Measurements from ENCODE around the gene KCNQ1. TPM values are rescaled to one million over a fixed set of nuclear protein-coding genes. Genes with fewer than 3 reads are reported as not detected.

KCNQ1 gene
- total and polyA plus RNA-seq, 8 donors: 14.0 to 61.1 (median 46.7) TPM

GRCh38 chr11:2799881-2800654, 355.3 kb downstream of the KCNQ1 start:
- FAIRE-seq: no peak
- no peaks in the 10 kb centered on the region for H3K36me3 ChIP-seq
- intact Hi-C loops (cut with DNase I): no loop called here
- H3K27ac ChIP-seq: no peak overlapping the region
- H3K4me3 ChIP-seq: no peak overlapping the region
- ATAC-seq: peak in 1 of 4 donors; percentile 29
- no peaks in the 10 kb centered on the region for H3K9me3 ChIP-seq
- no peaks in the 10 kb centered on the region for H3K27me3 ChIP-seq
- H3K4me1 ChIP-seq: no peaks in the 10 kb centered on the region
- TF ChIP-seq CTCF (IDR thresholded peaks at IDR 0.05): no peak
- 68 to 69% methylated on average over 15 of the region's 15 CpGs for WGBS, 2 donors
- DNase-seq: peak; percentile 2 to 49 (median 18)

GRCh38 chr11:2800655-2801531, 356.1 kb downstream of the KCNQ1 start:
- ATAC-seq: no peak
- no peak overlapping the region for H3K27ac ChIP-seq

GRCh38 chr11:2801711-2802388, 357.0 kb downstream of the KCNQ1 start:
- H3K4me3 ChIP-seq: no peak overlapping the region
- FAIRE-seq: no peak
- no peaks in the 10 kb centered on the region for H3K36me3 ChIP-seq
- 95 to 98% methylated on average over 22 of the region's 22 CpGs for WGBS, 2 donors
- ATAC-seq: no peak
- H3K9me3 ChIP-seq: no peaks in the 10 kb centered on the region
- H3K4me1 ChIP-seq: no peaks in the 10 kb centered on the region
- no peaks in the 10 kb centered on the region for H3K27me3 ChIP-seq
- H3K27ac ChIP-seq: no peak overlapping the region
- TF ChIP-seq CTCF (IDR thresholded peaks at IDR 0.05): no peak
- intact Hi-C loops (cut with DNase I): no loop called here
- DNase-seq: peak in 5 of 6 donors; percentile 1 to 56 (median 11)

More at GRCh38 chr11:2800655-2801531, 356.1 kb downstream of the KCNQ1 start:
- Histone ChIP-seq H3K36me3 (no peaks in the 10 kb centered on the region), H3K9me3 (no peaks in the 10 kb centered on the region), H3K27me3 (no peaks in the 10 kb centered on the region), H3K4me1 (no peaks in the 10 kb centered on the region), H3K4me3 (no peak overlapping the region)
- intact Hi-C loops (cut with DNase I): no loop called here
- WGBS, 2 donors: 92 to 93% methylated on average over 12 of the region's 12 CpGs
- DNase-seq (peak in 5 of 6 donors; percentile 1 to 46 (median 7)), FAIRE-seq (no peak)
- TF ChIP-seq CTCF (IDR thresholded peaks at IDR 0.05): no peak

GRCh38 chr11:2802389-2803185, 357.8 kb downstream of the KCNQ1 start:
- Histone ChIP-seq H3K36me3 (no peaks in the 10 kb centered on the region), H3K4me3 (no peak overlapping the region), H3K4me1 (no peaks in the 10 kb centered on the region), H3K27me3 (no peaks in the 10 kb centered on the region), H3K27ac (no peak overlapping the region), H3K9me3 (no peaks in the 10 kb centered on the region)
- peak; percentile 1 to 49 (median 11) for DNase-seq
- 92% methylated on average over 18 of the region's 18 CpGs for WGBS, 2 donors
- no peak for TF ChIP-seq CTCF (IDR thresholded peaks at IDR 0.05)
- intact Hi-C loops (cut with DNase I): no loop called here
- no peak for FAIRE-seq
- ATAC-seq: no peak
